ENCODE results near the gene PCBP1. TPM values are rescaled to one million over a fixed set of nuclear protein-coding genes. Genes with fewer than 3 reads are reported as not detected.
A peak's percentile ranks its signal among the peaks of the same experiment; 100 is the strongest.
"Not testable (repeated sequence)": the region's sequence is repeated elsewhere in the genome, so short reads cannot be mapped to it uniquely, and the experiment has no call there.

Gene PCBP1
- total RNA-seq, 1 donor from 2014 or later: 358 TPM

DNA sequence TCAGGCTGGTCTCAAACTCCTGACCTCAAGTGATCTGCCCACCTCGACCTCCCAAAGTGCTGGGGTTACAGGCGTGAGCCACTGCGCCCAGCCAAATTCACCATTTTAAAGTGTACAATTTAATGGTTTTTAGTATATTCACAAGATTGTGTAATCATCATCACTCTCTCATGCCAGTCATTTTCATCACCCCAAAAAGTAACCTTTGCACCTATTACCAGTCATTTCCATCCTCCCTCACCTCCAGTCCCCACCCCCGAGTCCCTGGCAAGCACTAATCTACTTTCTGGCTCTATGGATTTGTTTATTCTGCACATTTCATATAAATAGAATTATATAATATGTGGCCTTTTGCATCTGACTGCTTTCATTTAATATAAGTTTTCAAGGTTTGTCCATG is 10.8 kb downstream of the PCBP1 start:
- no peak for DNase-seq (ENCODE audit: low spot score)

GRCh38 chr2:70099270-70099669 is 12.0 kb downstream of the PCBP1 start:
- DNase-seq (ENCODE audit: low spot score): no peak

DNA sequence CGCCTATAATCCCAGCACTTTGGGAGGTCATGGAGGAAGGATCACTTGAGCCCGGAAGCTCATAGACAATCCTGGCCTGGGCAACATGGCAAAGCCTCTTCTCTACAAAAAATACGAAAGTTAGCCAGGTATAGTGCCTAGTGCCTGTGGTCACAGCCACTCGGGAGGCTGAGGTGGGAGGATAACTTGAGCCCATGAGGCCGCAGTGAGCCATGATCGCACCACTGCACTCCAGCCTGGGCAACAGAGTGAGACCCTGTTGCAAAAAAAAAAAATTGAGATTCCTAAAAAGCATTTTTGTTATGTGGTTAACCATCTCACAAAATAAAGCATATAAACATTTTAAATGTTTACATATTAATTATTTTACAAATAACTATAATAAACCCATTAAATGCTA is 13.9 kb downstream of the PCBP1 start:
- no peak for DNase-seq (ENCODE audit: low spot score)

DNA sequence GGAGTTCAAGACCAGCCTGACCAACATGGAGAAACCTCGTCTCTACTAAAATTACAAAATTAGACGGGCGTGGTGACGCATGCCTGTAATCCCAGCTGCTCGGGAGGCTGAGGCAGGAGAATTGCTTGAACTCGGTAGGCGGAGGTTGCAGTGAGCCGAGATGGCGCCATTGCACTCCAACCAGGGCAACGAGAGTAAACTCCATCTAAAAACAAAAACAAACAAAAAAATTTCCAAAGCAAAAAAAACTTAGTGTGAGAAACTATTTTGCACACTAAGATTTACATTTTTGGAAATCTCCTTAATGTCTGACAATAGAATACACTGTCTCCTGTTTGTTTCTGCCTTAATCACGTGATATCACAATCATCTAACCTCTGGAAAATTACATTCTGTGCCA is 14.4 kb downstream of the PCBP1 start:
- DNase-seq (ENCODE audit: low spot score): not testable (repeated sequence)

GRCh38 chr2:70102323-70102905 is 15.1 kb downstream of the PCBP1 start:
- DNase-seq (ENCODE audit: low spot score): not testable (repeated sequence)

DNA sequence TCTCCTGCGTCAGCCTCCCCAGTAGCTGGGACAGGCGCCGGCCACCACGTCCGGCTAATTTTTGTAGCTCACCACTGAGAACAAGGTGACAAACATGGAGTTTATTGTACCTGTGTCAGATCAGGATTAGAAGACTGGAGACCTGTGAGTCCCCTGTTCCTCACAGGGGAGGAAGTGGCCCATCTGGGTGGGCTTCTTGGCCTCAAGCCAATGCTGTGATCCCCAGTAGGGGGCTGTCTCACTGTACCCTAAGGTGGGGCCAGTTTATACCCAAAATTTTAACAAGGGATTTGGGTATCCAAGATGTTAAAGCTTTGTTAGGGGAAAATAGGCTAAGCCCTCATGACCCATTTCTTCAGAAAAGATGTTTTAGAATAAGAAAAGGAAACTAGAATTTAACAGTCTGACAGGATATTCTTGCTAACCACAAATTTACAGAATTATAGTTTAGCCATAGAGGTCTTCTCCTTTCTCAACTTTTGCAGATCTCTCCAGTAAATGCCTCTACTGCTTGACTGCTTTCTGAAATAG is 16.3 kb downstream of the PCBP1 start:
- no peak for DNase-seq (ENCODE audit: low spot score)

DNA sequence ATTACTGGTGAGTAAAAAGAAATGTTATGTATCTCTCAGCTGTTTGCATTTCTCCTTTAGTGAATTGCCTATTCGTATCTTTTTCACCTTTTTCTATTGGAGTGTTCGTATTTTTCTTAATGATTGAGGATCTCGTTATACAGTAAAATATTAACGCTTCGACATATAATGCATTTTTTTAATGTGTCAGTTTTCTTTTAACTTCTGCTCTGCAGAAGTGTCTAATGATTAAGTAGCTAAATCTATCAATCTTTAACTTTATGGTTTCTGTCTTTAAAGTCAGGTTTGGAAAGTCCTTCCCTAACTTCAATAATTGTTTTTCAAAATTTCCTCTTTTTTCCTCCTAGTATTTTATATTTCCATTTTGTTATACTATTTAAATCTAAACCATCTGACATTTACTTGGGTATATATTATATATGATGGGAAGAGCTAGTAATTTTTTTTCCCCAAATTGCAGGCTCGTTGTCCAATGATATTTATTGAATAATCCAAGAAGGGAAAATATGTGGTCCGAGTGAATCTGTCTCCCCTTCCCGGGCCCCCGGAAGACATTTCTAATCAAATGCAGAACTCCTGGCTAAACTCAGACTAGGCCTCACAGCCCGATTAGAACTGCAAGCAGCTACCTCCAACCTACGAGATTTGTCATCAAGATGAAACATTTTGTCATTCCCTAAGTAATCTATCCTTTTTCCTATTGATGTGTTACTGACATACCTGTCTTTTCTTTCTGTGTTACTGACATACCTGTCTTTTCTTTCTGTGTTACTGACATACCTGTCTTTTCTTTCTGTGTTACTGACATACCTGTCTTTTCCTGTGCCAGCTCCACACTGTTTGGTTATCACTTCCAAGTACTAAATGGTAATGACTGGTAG is 17.2 kb downstream of the PCBP1 start:
- DNase-seq (ENCODE audit: low spot score): no peak

- not testable (repeated sequence) for DNase-seq (ENCODE audit: low spot score)
Measured at GRCh38 chr2:70106138-70106537, 18.9 kb downstream of the PCBP1 start.

GRCh38 chr2:70110397-70110796 is 23.1 kb downstream of the PCBP1 start:
- not testable (repeated sequence) for DNase-seq (ENCODE audit: low spot score)

- no peak for DNase-seq (ENCODE audit: low spot score)
Measured at GRCh38 chr2:70111752-70112591, 24.7 kb downstream of the PCBP1 start.

GRCh38 chr2:70113359-70114070 is 26.2 kb downstream of the PCBP1 start:
- DNase-seq (ENCODE audit: low spot score): no peak

- DNase-seq (ENCODE audit: low spot score): no peak
Measured at GRCh38 chr2:70115646-70116442, 28.6 kb downstream of the PCBP1 start.

- no peak for DNase-seq (ENCODE audit: low spot score)
Measured at GRCh38 chr2:70116936-70117552, 29.8 kb downstream of the PCBP1 start.

DNA sequence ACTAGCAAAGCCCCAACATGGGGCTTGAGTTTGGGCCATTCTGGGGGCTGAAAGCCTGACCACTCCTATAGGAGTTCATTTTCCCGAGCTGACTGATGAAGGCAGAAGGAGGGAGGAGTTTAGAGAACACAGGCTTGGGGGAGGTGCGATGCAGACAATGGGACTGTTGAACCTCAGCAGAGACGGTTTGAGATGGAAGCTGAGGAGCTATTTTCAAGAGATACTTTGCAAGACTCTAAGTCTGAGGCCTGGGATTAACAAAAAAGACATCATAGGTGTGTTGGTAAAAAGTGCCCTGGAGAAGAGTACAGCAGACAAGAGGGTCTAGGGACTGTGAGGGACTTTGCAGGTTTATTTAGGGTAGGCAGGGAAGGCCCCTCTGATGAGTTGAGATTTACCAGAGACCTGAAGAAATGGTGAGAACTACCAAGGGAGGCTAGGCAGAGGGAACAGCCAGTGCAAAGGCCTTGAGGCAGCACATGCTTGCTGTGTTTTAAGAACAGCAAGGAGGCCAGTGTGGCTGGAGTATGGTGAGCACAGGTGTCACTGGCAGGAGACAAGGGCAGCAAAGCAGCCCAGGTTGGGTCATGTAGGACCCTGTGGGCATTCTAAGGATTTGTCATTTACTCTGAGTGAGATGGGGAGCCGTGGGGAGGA is 31.6 kb downstream of the PCBP1 start:
- DNase-seq (ENCODE audit: low spot score): no peak

DNA sequence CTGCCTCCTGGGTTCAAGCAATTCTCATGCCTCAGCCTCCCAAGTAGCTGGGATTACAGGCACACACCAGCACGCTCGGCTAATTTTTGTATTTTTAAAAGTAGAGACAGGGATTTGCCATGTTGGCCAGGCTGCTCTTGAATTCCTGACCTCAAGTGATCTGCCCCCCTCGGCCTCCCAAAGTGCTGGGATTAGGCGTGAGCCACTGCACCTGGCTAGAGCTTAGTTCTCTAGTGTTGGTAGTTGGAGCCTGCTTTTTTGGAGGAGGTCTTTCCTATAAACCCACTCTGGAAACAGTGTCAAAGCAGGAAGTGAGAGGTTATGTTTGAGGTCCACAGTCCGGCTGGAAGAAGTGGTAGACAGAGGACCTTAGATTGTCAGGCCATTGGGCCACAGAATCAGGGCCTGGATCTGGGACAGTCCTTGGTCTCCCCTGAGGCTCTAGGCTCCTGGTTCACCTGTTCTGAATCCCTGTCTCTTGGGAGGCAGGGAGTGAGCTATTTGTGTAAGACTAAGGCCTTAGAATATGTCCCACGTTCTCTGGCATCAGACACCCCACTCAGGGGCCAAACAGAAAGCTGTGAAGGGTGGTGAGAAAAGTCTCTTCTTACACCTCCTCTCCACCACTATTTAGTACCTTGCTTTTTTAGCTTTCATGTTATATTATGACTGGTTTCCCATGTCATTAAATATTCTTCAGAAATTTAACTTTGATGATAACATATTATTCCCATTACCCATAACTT is 34.5 kb downstream of the PCBP1 start:
- DNase-seq (ENCODE audit: low spot score): no peak

DNA sequence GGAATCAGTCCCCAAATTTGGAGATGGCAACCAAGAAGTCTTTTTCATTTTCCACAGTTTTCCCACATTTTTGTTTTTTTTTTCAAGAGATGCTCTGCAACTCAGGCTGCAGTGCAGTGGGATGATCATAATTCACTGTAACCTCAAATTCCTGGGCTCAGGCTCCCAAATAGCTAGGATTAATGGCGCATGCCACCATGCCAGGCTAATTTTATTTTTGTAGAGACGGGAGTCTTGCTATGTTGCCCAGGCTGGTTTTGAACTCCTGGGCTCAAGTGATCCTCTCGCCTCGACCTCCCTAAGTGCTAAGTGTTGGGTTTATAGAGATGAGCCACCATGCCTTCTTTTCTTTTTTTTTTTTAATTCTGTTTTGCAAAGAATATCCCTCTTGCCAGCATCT is 35.2 kb downstream of the PCBP1 start:
- no peak for DNase-seq (ENCODE audit: low spot score)

- DNase-seq (ENCODE audit: low spot score): peak; percentile 41
Measured at GRCh38 chr2:70123051-70123828, 36.0 kb downstream of the PCBP1 start.

GRCh38 chr2:70123829-70124116 is 36.5 kb downstream of the PCBP1 start:
- no peak for DNase-seq (ENCODE audit: low spot score)

Data from mucosa of gallbladder (tissue), 1 donor.